K562 (cell line): ENCODE results near the gene LIX1L. TPM values are rescaled to one million over a fixed set of nuclear protein-coding genes. Genes with fewer than 3 reads are reported as not detected.

Experiments used
- MCM5 ChIP-seq: fragments of 450-650 bp; IDR thresholded peaks from 2 replicates; pipeline ENCODE4 v1.6.1; 2016; ENCODE audit warnings: low read depth
- NFIC ChIP-seq: fragments of 450-650 bp; IDR thresholded peaks from 2 replicates; pipeline ENCODE4 v1.6.1; 2017; ENCODE audit warnings: mild to moderate bottlenecking, inconsistent platforms
- SAP30 ChIP-seq: fragments of 200-600 bp; sonication (generic); IDR thresholded peaks from 2 replicates; pipeline ENCODE4 v1.6.1; 2012; ENCODE audit warnings: borderline replicate concordance, low read depth, mild to moderate bottlenecking, moderate library complexity, low read length, control low read depth, inconsistent platforms; ENCODE audit not compliant: insufficient read depth, poor library complexity, severe bottlenecking
- ZNF41 ChIP-seq: fragments of 250-450 bp; sonication (Bioruptor Pico); conservative IDR thresholded peaks from 2 replicates; pipeline ENCODE4 v1.4.0; 2020; ENCODE audit warnings: mild to moderate bottlenecking
- polyA plus RNA-seq, 8 experiments: library from polyadenylated mRNA; depleted of rRNA in 4 of 8; stranded (reverse) in 5 of 8; unstranded in 3 of 8; fragments of >200 nt; fragmentation: Nextera tagmentation in 2 of 8; fragmentation: Illumina TruSeq in 1 of 8; extraction: Ambion mirVana in 2 of 8; extraction: Trizol in 1 of 8; gene quantifications; 2 replicates each; pipeline versions ENCODE4 v1.2.1 to v1.2.3, GENCODE V29; 2011 to 2014; ENCODE audit warnings: inconsistent platforms in 1 of 8, missing spikeins in 1 of 8
- total RNA-seq, 7 experiments: library from RNA; depleted of rRNA in 6 of 7; stranded (reverse); fragments of >200 nt in 6 of 7; fragmentation: Illumina TruSeq in 2 of 7; extraction: Trizol in 2 of 7; gene quantifications; 2 replicates each; pipeline versions ENCODE4 v1.2.1 to v1.2.3, GENCODE V29; 2011 to 2021; ENCODE audit warnings: low replicate concordance in 1 of 7
- TF ChIP-seq, protein P1 (sequence below): fragments of 250-450 bp; sonication (Bioruptor Pico); IDR thresholded peaks from 2 replicates; pipeline ENCODE4 v1.8.0; 2022; ENCODE audit warnings: inconsistent platforms
- TF ChIP-seq, protein P2 (sequence below): fragments of 200-800 bp; sonication (Bioruptor generic); IDR thresholded peaks from 2 replicates; pipeline ENCODE4 v1.6.1; 2017; ENCODE audit warnings: missing genetic modification characterization, missing compliant biosample characterization
- TF ChIP-seq, protein P3 (sequence below): fragments of 450-650 bp; IDR thresholded peaks from 2 replicates; pipeline ENCODE4 v1.6.1; 2016; ENCODE audit warnings: mild to moderate bottlenecking, moderate library complexity

Gene LIX1L
- total and polyA plus RNA-seq, 9 of the 15 experiments (the other 6 are each of a cell fraction or from before 2014, with no cell fraction given), result 4.6 to 26.5 (median 12.5) TPM

DNA sequence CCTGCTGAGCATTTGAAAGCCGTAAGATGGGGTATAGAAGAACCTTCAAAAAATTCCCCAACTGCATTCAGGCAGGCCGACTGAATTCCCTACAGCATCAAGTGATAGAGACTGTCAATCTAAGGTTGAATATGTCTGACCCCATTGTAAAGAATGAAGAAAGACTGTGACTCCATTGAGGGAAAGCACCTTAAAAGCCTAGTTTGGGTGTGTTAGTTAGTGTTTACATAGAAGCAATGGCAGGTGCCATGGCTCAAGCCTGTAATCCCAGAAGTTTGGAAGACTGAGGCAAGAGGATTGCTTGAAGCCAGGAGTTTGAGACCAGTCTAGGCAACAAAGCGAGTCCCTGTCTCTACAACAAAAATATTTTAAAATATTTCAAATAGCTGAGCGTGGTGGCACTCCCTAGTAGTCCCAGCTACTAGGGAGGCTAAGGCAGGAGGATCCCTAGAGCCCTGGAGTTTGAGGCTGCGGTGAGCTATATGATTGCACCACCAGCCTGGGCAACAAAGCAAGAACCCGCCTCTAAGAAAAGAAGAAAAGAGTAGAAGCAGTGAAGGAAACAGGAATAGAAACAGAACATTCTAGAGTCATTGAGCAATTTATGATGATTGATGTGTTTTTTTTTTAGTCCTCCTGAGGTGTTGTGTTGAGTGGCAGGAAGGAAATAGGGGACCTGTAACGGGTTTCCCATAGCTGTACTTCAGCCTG, 22.1 kb upstream of the LIX1L start (continued):
- TF ChIP-seq, protein P1, sequence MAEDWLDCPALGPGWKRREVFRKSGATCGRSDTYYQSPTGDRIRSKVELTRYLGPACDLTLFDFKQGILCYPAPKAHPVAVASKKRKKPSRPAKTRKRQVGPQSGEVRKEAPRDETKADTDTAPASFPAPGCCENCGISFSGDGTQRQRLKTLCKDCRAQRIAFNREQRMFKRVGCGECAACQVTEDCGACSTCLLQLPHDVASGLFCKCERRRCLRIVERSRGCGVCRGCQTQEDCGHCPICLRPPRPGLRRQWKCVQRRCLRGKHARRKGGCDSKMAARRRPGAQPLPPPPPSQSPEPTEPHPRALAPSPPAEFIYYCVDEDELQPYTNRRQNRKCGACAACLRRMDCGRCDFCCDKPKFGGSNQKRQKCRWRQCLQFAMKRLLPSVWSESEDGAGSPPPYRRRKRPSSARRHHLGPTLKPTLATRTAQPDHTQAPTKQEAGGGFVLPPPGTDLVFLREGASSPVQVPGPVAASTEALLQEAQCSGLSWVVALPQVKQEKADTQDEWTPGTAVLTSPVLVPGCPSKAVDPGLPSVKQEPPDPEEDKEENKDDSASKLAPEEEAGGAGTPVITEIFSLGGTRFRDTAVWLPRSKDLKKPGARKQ, result no peak
- TF ChIP-seq ZNF41 (CRISPR knock-in tag), result no peak
- TF ChIP-seq SAP30, result no peak
- TF ChIP-seq, protein P2, sequence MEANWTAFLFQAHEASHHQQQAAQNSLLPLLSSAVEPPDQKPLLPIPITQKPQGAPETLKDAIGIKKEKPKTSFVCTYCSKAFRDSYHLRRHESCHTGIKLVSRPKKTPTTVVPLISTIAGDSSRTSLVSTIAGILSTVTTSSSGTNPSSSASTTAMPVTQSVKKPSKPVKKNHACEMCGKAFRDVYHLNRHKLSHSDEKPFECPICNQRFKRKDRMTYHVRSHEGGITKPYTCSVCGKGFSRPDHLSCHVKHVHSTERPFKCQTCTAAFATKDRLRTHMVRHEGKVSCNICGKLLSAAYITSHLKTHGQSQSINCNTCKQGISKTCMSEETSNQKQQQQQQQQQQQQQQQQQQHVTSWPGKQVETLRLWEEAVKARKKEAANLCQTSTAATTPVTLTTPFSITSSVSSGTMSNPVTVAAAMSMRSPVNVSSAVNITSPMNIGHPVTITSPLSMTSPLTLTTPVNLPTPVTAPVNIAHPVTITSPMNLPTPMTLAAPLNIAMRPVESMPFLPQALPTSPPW, result 0 out of 2 replicates have a peak, but pooled peaks have one; percentile 28
- TF ChIP-seq MCM5, result no peak
- TF ChIP-seq NFIC, result no peak
- TF ChIP-seq, protein P3, sequence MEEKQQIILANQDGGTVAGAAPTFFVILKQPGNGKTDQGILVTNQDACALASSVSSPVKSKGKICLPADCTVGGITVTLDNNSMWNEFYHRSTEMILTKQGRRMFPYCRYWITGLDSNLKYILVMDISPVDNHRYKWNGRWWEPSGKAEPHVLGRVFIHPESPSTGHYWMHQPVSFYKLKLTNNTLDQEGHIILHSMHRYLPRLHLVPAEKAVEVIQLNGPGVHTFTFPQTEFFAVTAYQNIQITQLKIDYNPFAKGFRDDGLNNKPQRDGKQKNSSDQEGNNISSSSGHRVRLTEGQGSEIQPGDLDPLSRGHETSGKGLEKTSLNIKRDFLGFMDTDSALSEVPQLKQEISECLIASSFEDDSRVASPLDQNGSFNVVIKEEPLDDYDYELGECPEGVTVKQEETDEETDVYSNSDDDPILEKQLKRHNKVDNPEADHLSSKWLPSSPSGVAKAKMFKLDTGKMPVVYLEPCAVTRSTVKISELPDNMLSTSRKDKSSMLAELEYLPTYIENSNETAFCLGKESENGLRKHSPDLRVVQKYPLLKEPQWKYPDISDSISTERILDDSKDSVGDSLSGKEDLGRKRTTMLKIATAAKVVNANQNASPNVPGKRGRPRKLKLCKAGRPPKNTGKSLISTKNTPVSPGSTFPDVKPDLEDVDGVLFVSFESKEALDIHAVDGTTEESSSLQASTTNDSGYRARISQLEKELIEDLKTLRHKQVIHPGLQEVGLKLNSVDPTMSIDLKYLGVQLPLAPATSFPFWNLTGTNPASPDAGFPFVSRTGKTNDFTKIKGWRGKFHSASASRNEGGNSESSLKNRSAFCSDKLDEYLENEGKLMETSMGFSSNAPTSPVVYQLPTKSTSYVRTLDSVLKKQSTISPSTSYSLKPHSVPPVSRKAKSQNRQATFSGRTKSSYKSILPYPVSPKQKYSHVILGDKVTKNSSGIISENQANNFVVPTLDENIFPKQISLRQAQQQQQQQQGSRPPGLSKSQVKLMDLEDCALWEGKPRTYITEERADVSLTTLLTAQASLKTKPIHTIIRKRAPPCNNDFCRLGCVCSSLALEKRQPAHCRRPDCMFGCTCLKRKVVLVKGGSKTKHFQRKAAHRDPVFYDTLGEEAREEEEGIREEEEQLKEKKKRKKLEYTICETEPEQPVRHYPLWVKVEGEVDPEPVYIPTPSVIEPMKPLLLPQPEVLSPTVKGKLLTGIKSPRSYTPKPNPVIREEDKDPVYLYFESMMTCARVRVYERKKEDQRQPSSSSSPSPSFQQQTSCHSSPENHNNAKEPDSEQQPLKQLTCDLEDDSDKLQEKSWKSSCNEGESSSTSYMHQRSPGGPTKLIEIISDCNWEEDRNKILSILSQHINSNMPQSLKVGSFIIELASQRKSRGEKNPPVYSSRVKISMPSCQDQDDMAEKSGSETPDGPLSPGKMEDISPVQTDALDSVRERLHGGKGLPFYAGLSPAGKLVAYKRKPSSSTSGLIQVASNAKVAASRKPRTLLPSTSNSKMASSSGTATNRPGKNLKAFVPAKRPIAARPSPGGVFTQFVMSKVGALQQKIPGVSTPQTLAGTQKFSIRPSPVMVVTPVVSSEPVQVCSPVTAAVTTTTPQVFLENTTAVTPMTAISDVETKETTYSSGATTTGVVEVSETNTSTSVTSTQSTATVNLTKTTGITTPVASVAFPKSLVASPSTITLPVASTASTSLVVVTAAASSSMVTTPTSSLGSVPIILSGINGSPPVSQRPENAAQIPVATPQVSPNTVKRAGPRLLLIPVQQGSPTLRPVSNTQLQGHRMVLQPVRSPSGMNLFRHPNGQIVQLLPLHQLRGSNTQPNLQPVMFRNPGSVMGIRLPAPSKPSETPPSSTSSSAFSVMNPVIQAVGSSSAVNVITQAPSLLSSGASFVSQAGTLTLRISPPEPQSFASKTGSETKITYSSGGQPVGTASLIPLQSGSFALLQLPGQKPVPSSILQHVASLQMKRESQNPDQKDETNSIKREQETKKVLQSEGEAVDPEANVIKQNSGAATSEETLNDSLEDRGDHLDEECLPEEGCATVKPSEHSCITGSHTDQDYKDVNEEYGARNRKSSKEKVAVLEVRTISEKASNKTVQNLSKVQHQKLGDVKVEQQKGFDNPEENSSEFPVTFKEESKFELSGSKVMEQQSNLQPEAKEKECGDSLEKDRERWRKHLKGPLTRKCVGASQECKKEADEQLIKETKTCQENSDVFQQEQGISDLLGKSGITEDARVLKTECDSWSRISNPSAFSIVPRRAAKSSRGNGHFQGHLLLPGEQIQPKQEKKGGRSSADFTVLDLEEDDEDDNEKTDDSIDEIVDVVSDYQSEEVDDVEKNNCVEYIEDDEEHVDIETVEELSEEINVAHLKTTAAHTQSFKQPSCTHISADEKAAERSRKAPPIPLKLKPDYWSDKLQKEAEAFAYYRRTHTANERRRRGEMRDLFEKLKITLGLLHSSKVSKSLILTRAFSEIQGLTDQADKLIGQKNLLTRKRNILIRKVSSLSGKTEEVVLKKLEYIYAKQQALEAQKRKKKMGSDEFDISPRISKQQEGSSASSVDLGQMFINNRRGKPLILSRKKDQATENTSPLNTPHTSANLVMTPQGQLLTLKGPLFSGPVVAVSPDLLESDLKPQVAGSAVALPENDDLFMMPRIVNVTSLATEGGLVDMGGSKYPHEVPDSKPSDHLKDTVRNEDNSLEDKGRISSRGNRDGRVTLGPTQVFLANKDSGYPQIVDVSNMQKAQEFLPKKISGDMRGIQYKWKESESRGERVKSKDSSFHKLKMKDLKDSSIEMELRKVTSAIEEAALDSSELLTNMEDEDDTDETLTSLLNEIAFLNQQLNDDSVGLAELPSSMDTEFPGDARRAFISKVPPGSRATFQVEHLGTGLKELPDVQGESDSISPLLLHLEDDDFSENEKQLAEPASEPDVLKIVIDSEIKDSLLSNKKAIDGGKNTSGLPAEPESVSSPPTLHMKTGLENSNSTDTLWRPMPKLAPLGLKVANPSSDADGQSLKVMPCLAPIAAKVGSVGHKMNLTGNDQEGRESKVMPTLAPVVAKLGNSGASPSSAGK, result peak; percentile 10; the same call in 1 of the 2 replicates
